K562 (cell line): ENCODE data around the gene WDR45. TPM values are rescaled to one million over a fixed set of nuclear protein-coding genes. Genes with fewer than 3 reads are reported as not detected.

ENCODE experiments used
- ARID3A ChIP-seq: IDR thresholded peaks from 2 replicates; pipeline ENCODE4 v1.6.1; 2012; ENCODE audit warnings: low read depth, low read length, improper control_type of control experiment, borderline replicate concordance
- ASH1L ChIP-seq: fragments of 450-650 bp; IDR thresholded peaks from 2 replicates; pipeline ENCODE4 v1.6.1; 2018; ENCODE audit warnings: borderline replicate concordance, mild to moderate bottlenecking, low read depth; ENCODE audit not compliant: partially characterized antibody
- ATF7 ChIP-seq: fragments of 450-650 bp; IDR thresholded peaks from 2 replicates; pipeline ENCODE4 v1.7.1; 2014; ENCODE audit warnings: mild to moderate bottlenecking, moderate library complexity
- CHD4 ChIP-seq: fragments of 200-600 bp; sonication (generic); IDR thresholded peaks from 3 replicates; pipeline ENCODE4 v1.6.1; 2012; ENCODE audit warnings: low read depth, mild to moderate bottlenecking, mixed read lengths, low read length, inconsistent platforms; ENCODE audit not compliant: insufficient read depth, insufficient replicate concordance, poor library complexity, severe bottlenecking
- CXXC5 ChIP-seq: fragments of 250-450 bp; sonication (Bioruptor Pico); IDR thresholded peaks from 2 replicates; pipeline ENCODE4 v1.8.0; 2022; ENCODE audit warnings: inconsistent platforms, mild to moderate bottlenecking, moderate library complexity
- E2F1 ChIP-seq: sonication (generic); formaldehyde crosslinking; IDR thresholded peaks from 2 replicates; pipeline ENCODE4 v1.8.1; 2023; ENCODE audit warnings: mild to moderate bottlenecking, missing genetic modification reagents, moderate library complexity
- ETV6 ChIP-seq, 3 experiments: fragments of 150-350 bp in 1 of 3; sonication (generic) in 1 of 3; formaldehyde crosslinking in 1 of 3; IDR thresholded peaks; 2 replicates each; pipeline versions ENCODE4 v1.6.1 to v1.8.0; 2014 to 2022; ENCODE audit warnings: borderline replicate concordance in 2 of 3, low read depth in 2 of 3, antibody characterized with exemption in 1 of 3, low read length in 1 of 3, mild to moderate bottlenecking in 1 of 3, missing genetic modification reagents in 1 of 3
- NFATC3 ChIP-seq: fragments of 450-650 bp; IDR thresholded peaks from 2 replicates; pipeline ENCODE4 v1.6.1; 2017; ENCODE audit warnings: mild to moderate bottlenecking
- PTRF ChIP-seq: fragments of 450-650 bp; IDR thresholded peaks from 2 replicates; pipeline ENCODE4 v1.6.1; 2016; ENCODE audit warnings: mild to moderate bottlenecking, missing genetic modification characterization, missing compliant biosample characterization
- RBBP5 ChIP-seq: fragments of 200-600 bp; sonication (generic); IDR thresholded peaks from 2 replicates; pipeline ENCODE4 v1.6.1; 2012; ENCODE audit warnings: borderline replicate concordance, mild to moderate bottlenecking, low read length, control low read depth, inconsistent platforms; ENCODE audit not compliant: insufficient read depth, poor library complexity, severe bottlenecking
- SAFB2 ChIP-seq: fragments of 200-400 bp; formaldehyde crosslinking; IDR thresholded peaks from 2 replicates; pipeline ENCODE4 v1.6.1; 2018; ENCODE audit warnings: borderline replicate concordance, low read length, low read depth, moderate library complexity; ENCODE audit not compliant: severe bottlenecking
- SPI1 ChIP-seq: IDR thresholded peaks from 2 replicates; pipeline ENCODE4 v1.6.1; 2011; ENCODE audit warnings: low read depth, low read length, control low read depth, borderline replicate concordance
- SREBF2 ChIP-seq: sonication (generic); formaldehyde crosslinking; IDR thresholded peaks from 2 replicates; pipeline ENCODE4 v1.4.0; 2020; ENCODE audit warnings: mild to moderate bottlenecking, missing genetic modification reagents
- SRF ChIP-seq, 2 experiments: fragments of 250-450, 450-650 bp in 1 of 2; sonication (Bioruptor Pico) in 1 of 2; sonication (generic) in 1 of 2; formaldehyde crosslinking; IDR thresholded peaks; 2 replicates each; pipeline versions ENCODE4 v1.5.0 to v1.5.1; 2020 to 2022; ENCODE audit warnings: mild to moderate bottlenecking in 1 of 2, missing genetic modification reagents in 1 of 2
- ZBTB11 ChIP-seq, 3 experiments: fragments of 200-800 bp in 1 of 3; fragments of 250-450 bp in 1 of 3; fragments of 450-650 bp in 1 of 3; sonication (Bioruptor Pico) in 1 of 3; sonication (Bioruptor generic) in 1 of 3; formaldehyde crosslinking in 1 of 3; IDR thresholded peaks; 2 replicates each; pipeline versions ENCODE4 v1.6.1 to v1.8.0; 2016 to 2022; ENCODE audit warnings: mild to moderate bottlenecking in 2 of 3, missing genetic modification characterization in 2 of 3, missing compliant biosample characterization in 1 of 3, moderate library complexity in 1 of 3
- ZNF174 ChIP-seq: fragments of 250-450 bp; sonication (Bioruptor Pico); IDR thresholded peaks from 2 replicates; pipeline ENCODE4 v1.4.0; 2020; ENCODE audit warnings: mild to moderate bottlenecking
- ZNF41 ChIP-seq: fragments of 250-450 bp; sonication (Bioruptor Pico); conservative IDR thresholded peaks from 2 replicates; pipeline ENCODE4 v1.4.0; 2020; ENCODE audit warnings: mild to moderate bottlenecking
- ZNF75A ChIP-seq: fragments of 450-650 bp; formaldehyde crosslinking; IDR thresholded peaks from 2 replicates; pipeline ENCODE4 v1.4.0; 2020; ENCODE audit warnings: mild to moderate bottlenecking
- polyA plus RNA-seq, 8 experiments: library from polyadenylated mRNA; depleted of rRNA in 4 of 8; stranded (reverse) in 5 of 8; unstranded in 3 of 8; fragments of >200 nt; fragmentation: Nextera tagmentation in 2 of 8; fragmentation: Illumina TruSeq in 1 of 8; extraction: Ambion mirVana in 2 of 8; extraction: Trizol in 1 of 8; gene quantifications; 2 replicates each; pipeline versions ENCODE4 v1.2.1 to v1.2.3, GENCODE V29; 2011 to 2014; ENCODE audit warnings: inconsistent platforms in 1 of 8, missing spikeins in 1 of 8
- total RNA-seq, 7 experiments: library from RNA; depleted of rRNA in 6 of 7; stranded (reverse); fragments of >200 nt in 6 of 7; fragmentation: Illumina TruSeq in 2 of 7; extraction: Trizol in 2 of 7; gene quantifications; 2 replicates each; pipeline versions ENCODE4 v1.2.1 to v1.2.3, GENCODE V29; 2011 to 2021; ENCODE audit warnings: low replicate concordance in 1 of 7

Gene WDR45
- total and polyA plus RNA-seq, 9 of the 15 experiments (the other 6 are each of a cell fraction or from before 2014, with no cell fraction given) = 19.4 to 136 (median 59.7) TPM

- TF ChIP-seq ZBTB11 (CRISPR knock-in tag; IDR thresholded peaks at IDR 0.05) (0 out of 6 replicates have a peak, but pooled peaks of 1 of the 3 experiments have one; percentile 15), PTRF (tag) (no peak), SRF (CRISPR knock-in tag; IDR thresholded peaks at IDR 0.05) (0 out of 4 replicates have a peak, but pooled peaks of 1 of the 2 experiments have one; percentile 25), SREBF2 (CRISPR knock-in tag) (no peak), ASH1L (no peak), CHD4 (no peak), ZNF174 (CRISPR knock-in tag) (no peak), SAFB2 (no peak), ETV6 (IDR thresholded peaks at IDR 0.05; ENCODE audit: borderline replicate concordance in 1 of 2, low read depth in 2 of 2, low read length in 1 of 2) (no peak), ETV6 (CRISPR knock-in tag; IDR thresholded peaks at IDR 0.05; ENCODE audit: borderline replicate concordance) (no peak), CXXC5 (CRISPR knock-in tag) (peak; percentile 51), ZNF41 (no peak), SPI1 (no peak), NFATC3 (no peak), RBBP5 (no peak), ATF7 (peak; percentile 78), E2F1 (CRISPR knock-in tag) (no peak), ZNF75A (CRISPR knock-in tag) (no peak), ARID3A (peak; percentile 82; the same call in 1 of the 2 replicates)
These were observed 36.3 kb downstream of the WDR45 start, which contains the start of gene TFE3 (continued) for GRCh38 chrX:49043220-49043986.
